Activated effector memory CD4-positive, alpha-beta T cell treated with Interleukin-2 at 50 U/mL for 16 hours (primary cell): ENCODE measurements around the gene ATXN7L2.

Source experiments
- DNase-seq: peaks from one replicate; pipeline ENCODE4 v3.0.0-alpha.2; 2020

ATXN7L2 gene

GRCh38 chr1:109478806-109479205, 4.9 kb upstream of the ATXN7L2 start:
- no peak for DNase-seq

- no peak for DNase-seq
Measured at GRCh38 chr1:109479311-109479710, 4.4 kb upstream of the ATXN7L2 start.

- DNase-seq, result no peak
Measured at GRCh38 chr1:109479901-109480300, 3.8 kb upstream of the ATXN7L2 start.

- no peak for DNase-seq
Measured at GRCh38 chr1:109481646-109482045, 2.1 kb upstream of the ATXN7L2 start.

DNA sequence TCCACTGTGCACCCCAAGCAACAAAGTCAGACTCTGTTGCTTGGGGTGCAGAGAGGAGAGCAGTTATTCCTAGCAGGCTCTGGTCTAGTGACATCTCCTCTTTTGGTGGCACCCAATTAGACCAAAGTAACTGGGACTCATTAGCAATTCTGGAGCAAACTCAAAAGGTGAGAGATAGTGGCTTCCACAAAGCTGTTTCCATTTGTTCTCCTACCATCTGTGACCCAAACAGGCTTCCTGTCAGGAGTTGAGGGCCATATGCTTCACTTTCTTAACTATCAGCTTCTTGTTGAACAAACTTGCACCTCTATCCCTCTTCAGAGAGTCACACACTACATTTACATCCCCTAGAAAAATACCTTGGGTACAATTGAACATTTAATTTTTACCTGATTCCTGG, 1.5 kb upstream of the ATXN7L2 start:
- DNase-seq, result no peak

- DNase-seq, result no peak
Measured at GRCh38 chr1:109482791-109483671, 674 bp upstream of the ATXN7L2 start.

GRCh38 chr1:109484519-109484975, 842 bp downstream of the ATXN7L2 start:
- DNase-seq, result no peak

GRCh38 chr1:109485001-109485400, 1.3 kb downstream of the ATXN7L2 start:
- no peak for DNase-seq

DNA sequence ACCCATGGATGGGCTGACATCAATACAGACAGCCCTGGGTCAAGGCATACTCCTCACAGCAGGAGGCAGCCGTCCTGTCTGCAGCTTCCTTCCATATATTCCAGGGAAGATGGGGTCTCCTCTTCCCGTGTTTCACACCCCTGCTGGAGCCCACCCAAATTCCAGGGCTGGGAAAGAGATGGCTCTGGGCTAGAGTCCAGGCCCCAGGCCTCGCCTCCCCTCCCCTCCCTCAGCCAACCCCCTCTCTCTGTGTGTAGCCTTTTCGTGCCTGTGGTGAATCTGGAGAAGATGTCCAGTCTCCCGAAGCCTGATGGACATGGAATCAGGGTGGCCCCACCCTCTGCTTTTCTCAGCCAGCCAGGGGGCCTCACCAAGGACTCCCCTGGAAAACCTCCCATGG, 3.6 kb downstream of the ATXN7L2 start:
- no peak for DNase-seq

GRCh38 chr1:109488201-109488600, 4.5 kb downstream of the ATXN7L2 start:
- no peak for DNase-seq

DNA sequence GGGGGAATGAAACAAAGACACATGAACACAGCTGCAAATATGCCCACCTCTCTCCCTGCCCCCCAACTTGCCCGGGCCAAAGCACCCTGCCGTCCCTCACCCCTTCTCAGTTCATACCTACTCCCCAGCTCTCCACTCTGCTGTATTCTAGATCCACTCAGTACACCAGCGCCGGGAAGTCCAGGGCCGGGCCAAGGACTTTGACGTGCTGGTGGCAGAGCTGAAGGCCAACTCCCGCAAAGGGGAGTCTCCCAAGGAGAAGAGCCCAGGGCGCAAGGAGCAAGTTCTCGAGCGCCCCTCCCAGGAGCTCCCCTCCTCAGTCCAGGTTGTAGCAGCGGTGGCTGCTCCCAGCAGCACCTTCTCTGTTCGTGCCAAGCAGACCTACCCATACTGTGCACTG, 5.0 kb downstream of the ATXN7L2 start:
- no peak for DNase-seq

DNA sequence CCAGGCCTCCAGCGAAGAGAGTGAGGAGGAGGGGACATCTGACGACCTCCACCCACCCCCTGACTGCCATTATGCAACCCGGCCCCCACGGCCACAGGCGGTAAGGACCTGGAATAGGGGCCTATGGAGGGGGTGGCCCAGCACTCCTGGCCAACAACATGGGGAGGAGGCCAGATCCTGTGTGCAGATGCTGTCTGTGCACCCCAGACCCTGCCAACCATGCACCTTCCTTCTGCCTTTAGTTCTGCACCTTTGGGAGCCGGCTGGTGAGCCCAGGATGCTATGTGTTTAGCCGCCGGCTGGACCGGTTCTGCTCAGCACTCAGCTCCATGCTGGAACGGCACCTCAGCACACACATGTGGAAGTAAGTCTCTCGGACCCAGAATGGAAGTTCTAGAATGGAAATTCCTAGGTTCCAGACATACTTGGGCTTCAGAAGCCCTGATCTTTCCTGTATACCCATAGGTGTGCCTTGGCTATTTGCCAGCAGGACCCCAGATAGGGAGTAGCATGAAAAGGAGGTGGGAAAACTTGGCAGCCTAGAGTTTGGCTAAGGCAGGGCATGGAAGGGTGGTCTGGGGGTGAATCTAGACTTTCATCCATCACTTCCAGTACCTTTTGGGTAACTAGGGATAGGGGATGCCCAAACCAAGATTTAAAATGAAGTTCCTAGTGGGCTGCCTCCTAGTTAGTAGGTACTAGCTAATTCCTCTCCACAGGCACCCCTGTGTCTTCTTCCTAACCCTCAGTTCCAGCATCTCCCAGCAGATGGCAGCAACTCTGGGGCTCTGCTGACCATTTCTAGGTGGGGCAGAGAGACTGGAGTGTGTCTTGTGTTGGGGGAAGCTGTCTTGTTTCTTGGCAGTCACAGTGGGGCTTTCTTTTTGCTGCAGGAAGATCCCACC, 6.6 kb downstream of the ATXN7L2 start:
- DNase-seq, result peak; percentile 64

GRCh38 chr1:109490934-109491302, 7.2 kb downstream of the ATXN7L2 start:
- DNase-seq, result no peak

- DNase-seq, result no peak
Measured at GRCh38 chr1:109491372-109491771, 7.7 kb downstream of the ATXN7L2 start.

GRCh38 chr1:109492779-109493178, 9.1 kb downstream of the ATXN7L2 start:
- DNase-seq, result no peak

- DNase-seq, result no peak
Measured at GRCh38 chr1:109493227-109493626, 9.5 kb downstream of the ATXN7L2 start.

- peak; percentile 89 for DNase-seq
Measured at GRCh38 chr1:109493805-109494539, 10.3 kb downstream of the ATXN7L2 start, which contains the start of gene CYB561D1. CYB561D1 (plus strand) TSS chr1:109494094; CDS start chr1:109494140, 46 bp downstream.

DNA sequence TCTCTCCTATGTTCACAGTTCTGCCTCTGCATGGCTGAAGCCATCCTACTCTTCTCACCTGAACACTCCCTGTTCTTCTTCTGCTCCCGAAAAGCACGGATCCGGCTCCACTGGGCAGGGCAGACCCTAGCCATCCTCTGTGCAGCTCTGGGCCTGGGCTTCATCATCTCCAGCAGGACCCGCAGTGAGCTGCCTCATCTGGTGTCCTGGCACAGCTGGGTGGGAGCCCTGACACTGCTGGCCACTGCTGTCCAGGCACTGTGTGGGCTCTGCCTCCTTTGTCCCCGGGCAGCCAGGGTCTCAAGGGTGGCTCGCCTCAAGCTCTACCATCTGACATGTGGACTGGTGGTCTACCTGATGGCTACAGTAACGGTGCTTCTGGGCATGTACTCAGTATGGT, 12.0 kb downstream of the ATXN7L2 start:
- DNase-seq, result no peak

GRCh38 chr1:109497449-109498160, 13.9 kb downstream of the ATXN7L2 start:
- DNase-seq, result no peak

DNA sequence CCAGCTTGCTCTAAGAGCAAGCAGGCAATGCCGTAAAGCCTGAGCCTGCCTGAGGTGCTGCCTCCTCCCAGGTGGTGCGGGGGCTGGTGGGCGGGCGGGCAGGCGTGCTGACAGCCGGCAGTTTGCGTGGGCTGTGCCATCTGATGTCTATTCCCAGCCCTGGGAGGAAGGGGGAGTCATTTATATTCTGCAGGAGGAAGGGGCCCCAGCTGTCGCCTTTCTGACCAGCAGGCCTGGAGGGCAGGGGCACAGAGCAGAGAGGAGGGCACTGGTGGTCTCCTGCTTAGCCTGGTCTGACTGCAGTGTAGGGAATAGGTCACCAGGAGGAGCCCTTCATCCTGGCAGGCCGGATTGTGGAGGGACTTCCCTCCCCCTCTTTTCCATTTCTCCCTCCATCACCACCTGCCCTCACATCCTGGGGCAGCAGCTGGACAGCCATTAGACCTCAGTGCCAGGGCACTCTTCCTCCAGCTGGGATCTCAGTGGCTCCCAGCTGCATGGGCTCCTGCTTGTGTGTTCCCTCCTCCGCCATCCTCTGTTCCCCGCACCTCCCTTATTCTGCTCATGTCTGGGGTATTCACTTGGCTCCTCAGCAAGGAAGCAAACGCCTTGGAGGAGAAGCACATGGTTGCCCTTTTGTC, 14.6 kb downstream of the ATXN7L2 start:
- no peak for DNase-seq

DNA sequence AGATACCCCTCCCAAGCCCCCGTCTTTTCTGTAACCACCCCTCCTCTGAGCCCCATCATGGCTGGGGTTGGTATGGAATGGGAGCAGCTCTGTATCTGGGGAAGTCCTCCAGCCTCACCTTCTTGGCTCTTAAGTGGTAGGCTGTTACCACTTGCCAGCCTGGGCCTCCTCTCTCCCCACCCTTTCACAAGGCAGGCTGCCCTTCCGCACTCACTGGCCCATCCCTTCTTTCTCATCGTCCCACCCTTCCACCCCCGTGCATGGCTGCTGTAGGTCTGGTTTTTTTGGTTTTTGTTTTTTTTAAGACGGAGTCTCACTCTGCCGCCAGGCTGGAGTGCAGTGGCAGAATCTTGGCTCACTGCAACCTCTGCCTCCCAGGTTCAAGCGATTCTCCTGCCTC, 15.4 kb downstream of the ATXN7L2 start:
- no peak for DNase-seq
